ENCODE measurements around the gene TBCD. TPM values are rescaled to one million over a fixed set of nuclear protein-coding genes. Genes with fewer than 3 reads are reported as not detected.

Gene TBCD
- total RNA-seq, 6 experiments from 2014 or later: 47.3 to 67.6 (median 62.5) TPM

- H3K27me3 Mint-ChIP-seq (ENCODE audit: insufficient read depth): no peaks in the 10 kb centered on the region; the same call in 1 of the 2 replicates
- TF ChIP-seq, protein P1, sequence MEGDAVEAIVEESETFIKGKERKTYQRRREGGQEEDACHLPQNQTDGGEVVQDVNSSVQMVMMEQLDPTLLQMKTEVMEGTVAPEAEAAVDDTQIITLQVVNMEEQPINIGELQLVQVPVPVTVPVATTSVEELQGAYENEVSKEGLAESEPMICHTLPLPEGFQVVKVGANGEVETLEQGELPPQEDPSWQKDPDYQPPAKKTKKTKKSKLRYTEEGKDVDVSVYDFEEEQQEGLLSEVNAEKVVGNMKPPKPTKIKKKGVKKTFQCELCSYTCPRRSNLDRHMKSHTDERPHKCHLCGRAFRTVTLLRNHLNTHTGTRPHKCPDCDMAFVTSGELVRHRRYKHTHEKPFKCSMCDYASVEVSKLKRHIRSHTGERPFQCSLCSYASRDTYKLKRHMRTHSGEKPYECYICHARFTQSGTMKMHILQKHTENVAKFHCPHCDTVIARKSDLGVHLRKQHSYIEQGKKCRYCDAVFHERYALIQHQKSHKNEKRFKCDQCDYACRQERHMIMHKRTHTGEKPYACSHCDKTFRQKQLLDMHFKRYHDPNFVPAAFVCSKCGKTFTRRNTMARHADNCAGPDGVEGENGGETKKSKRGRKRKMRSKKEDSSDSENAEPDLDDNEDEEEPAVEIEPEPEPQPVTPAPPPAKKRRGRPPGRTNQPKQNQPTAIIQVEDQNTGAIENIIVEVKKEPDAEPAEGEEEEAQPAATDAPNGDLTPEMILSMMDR (IDR thresholded peaks at IDR 0.05): no peak
- peaks cover 10% of the 10 kb centered on the region for H3K9me3 Mint-ChIP-seq
- peaks cover 29% of the 10 kb centered on the region for H3K36me3 Mint-ChIP-seq (ENCODE audit: low read depth)
- H3K4me3 Mint-ChIP-seq: no peak overlapping the region
- no peak overlapping the region for H3K27ac Mint-ChIP-seq
- no peak for DNase-seq
- no peaks in the 10 kb centered on the region for H3K4me1 Mint-ChIP-seq (ENCODE audit: low read depth)
Measured at GRCh38 chr17:82939621-82940135, 187.8 kb downstream of the TBCD start.

GRCh38 chr17:82940226-82941020 is 188.6 kb downstream of the TBCD start:
- TF ChIP-seq, protein P1 (IDR thresholded peaks at IDR 0.05): no peak
- Mint-ChIP-seq H3K36me3 (ENCODE audit: low read depth) (peaks cover 37% of the 10 kb centered on the region), H3K4me1 (ENCODE audit: low read depth) (no peaks in the 10 kb centered on the region), H3K4me3 (no peak overlapping the region), H3K27ac (no peak overlapping the region), H3K9me3 (peaks cover 18% of the 10 kb centered on the region), H3K27me3 (ENCODE audit: insufficient read depth) (no peaks in the 10 kb centered on the region; the same call in 1 of the 2 replicates)
- DNase-seq: no peak

DNA sequence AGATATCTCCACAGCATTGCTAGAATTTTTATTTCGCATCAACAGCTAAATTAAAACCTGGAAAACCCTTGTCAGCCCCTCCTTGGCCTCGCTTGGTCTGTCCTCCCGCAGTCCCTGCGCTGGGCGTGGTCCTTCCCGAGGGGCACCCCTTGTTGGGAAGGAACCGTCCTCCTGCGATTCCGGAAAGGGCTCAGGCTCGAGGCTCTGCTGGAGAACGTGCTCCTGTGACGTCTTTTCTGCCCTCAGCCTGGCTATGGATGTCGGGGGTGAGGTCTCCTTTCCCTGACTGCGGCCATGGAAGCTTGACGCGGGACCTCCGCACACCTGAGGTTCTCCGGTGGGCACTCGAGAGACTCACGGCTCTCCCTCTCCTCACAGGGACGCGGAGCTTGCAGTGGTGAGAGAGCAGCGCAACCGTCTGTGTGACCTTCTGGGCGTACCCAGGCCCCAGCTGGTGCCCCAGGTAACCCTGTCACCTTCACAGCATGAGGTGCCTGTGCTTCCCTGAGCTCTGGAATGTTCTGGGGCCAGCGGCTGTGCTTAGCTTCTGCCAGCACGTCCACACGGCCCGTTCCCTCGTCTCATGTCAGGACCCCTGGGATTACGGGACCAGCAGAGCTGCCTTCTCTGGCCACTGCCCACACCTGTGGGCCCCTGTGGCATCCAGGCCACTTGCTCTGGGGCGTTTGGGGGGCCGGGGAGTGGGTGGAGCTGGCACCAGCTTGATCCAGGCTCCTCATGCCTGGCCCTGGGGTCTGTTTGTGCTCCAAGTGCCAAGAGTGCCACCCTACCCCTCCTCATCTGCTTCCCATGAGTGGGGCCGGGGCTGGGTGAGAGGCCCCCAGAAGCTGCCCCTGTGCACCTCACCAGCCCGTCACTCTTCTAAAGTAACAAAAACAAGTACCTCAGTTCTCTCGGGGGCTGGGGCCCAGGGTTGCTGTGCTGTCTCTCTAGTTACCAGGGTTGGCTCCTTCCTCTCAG is 189.4 kb downstream of the TBCD start:
- Mint-ChIP-seq H3K4me1 (ENCODE audit: low read depth) (no peaks in the 10 kb centered on the region), H3K9me3 (peaks cover 24% of the 10 kb centered on the region), H3K4me3 (no peak overlapping the region), H3K27ac (no peak overlapping the region), H3K36me3 (ENCODE audit: low read depth) (peaks cover 46% of the 10 kb centered on the region), H3K27me3 (ENCODE audit: insufficient read depth) (no peaks in the 10 kb centered on the region; the same call in 1 of the 2 replicates)
- DNase-seq: no peak
- TF ChIP-seq, protein P1 (IDR thresholded peaks at IDR 0.05): no peak

- Mint-ChIP-seq H3K9me3 (peaks cover 24% of the 10 kb centered on the region), H3K27ac (no peak overlapping the region), H3K27me3 (ENCODE audit: insufficient read depth) (no peaks in the 10 kb centered on the region; the same call in 1 of the 2 replicates), H3K4me1 (ENCODE audit: low read depth) (no peaks in the 10 kb centered on the region), H3K4me3 (no peak overlapping the region), H3K36me3 (ENCODE audit: low read depth) (peaks cover 52% of the 10 kb centered on the region)
- TF ChIP-seq, protein P1 (IDR thresholded peaks at IDR 0.05): no peak
- no peak for DNase-seq
Measured at GRCh38 chr17:82942166-82943130, 190.6 kb downstream of the TBCD start.

Data from HFFc6 (cell line).